Measurements from ENCODE around the gene ACADSB. TPM values are rescaled to one million over a fixed set of nuclear protein-coding genes. Genes with fewer than 3 reads are reported as not detected.

Gene ACADSB
- total and polyA plus RNA-seq, 10 donors = 5.1 to 23.9 (median 14.3) TPM

- Histone ChIP-seq H3K4me1 (peaks cover 6 to 22% (median 16%) of the 10 kb centered on the region in 6 donors), H3K9me3 (no peaks in the 10 kb centered on the region), H3K36me3 (peaks cover 0 to 40% (median 3%) of the 10 kb centered on the region in 6 donors), H3K27ac (no peak overlapping the region), H3K4me3 (no peak overlapping the region), H3K27me3 (replicated peaks in 1 of 7) (no peaks in the 10 kb centered on the region)
- 94 to 99% (median 97%) methylated on average over 6 of the region's 6 CpGs for WGBS, 5 donors
- TF ChIP-seq POLR2AphosphoS5 (IDR thresholded peaks at IDR 0.05) = no peak
- TF ChIP-seq CTCF (IDR thresholded peaks at IDR 0.05 in 8 of 11, conservative IDR thresholded peaks at IDR 0.05 in 3 of 11) = no peak
- TF ChIP-seq POLR2A (IDR thresholded peaks at IDR 0.05) = no peak
- intact Hi-C loops (cut with DNase I; ENCODE audit: low total_unique reads) = no loop called here
- DNase-seq = no peak
Measured at GRCh38 chr10:122983898-122984297, 24.9 kb upstream of the ACADSB start.

GRCh38 chr10:122984708-122985107, 24.1 kb upstream of the ACADSB start:
- Histone ChIP-seq H3K4me3 (no peak overlapping the region), H3K9me3 (no peaks in the 10 kb centered on the region), H3K27ac (no peak overlapping the region), H3K4me1 (peaks cover 3 to 17% (median 12%) of the 10 kb centered on the region in 6 donors), H3K27me3 (replicated peaks in 1 of 7) (no peaks in the 10 kb centered on the region), H3K36me3 (peaks cover 0 to 40% (median 3%) of the 10 kb centered on the region in 6 donors)
- DNase-seq = no peak
- WGBS, 5 donors = 95 to 100% (median 98%) methylated on average over 2 of the region's 2 CpGs
- TF ChIP-seq POLR2AphosphoS5 (IDR thresholded peaks at IDR 0.05) = no peak
- TF ChIP-seq POLR2A (IDR thresholded peaks at IDR 0.05) = no peak
- TF ChIP-seq CTCF (IDR thresholded peaks at IDR 0.05 in 8 of 11, conservative IDR thresholded peaks at IDR 0.05 in 3 of 11) = no peak
- intact Hi-C loops (cut with DNase I; ENCODE audit: low total_unique reads) = no loop called here

GRCh38 chr10:122986335-122986734, 22.5 kb upstream of the ACADSB start:
- TF ChIP-seq POLR2A (IDR thresholded peaks at IDR 0.05) (no peak), POLR2AphosphoS5 (IDR thresholded peaks at IDR 0.05) (no peak), CTCF (IDR thresholded peaks at IDR 0.05 in 8 of 11, conservative IDR thresholded peaks at IDR 0.05 in 3 of 11) (no peak)
- WGBS, 5 donors = 89 to 95% (median 93%) methylated on average over 6 of the region's 6 CpGs
- DNase-seq = no peak
- no peaks in the 10 kb centered on the region for H3K27me3 ChIP-seq (replicated peaks in 1 of 7)
- no peaks in the 10 kb centered on the region for H3K9me3 ChIP-seq
- intact Hi-C loops (cut with DNase I; ENCODE audit: low total_unique reads) = no loop called here
- no peak overlapping the region for H3K27ac ChIP-seq
- H3K36me3 ChIP-seq = peaks cover 0 to 52% (median 5%) of the 10 kb centered on the region in 6 donors
- peaks cover 0 to 3% (median under 1%) of the 10 kb centered on the region in 6 donors for H3K4me1 ChIP-seq
- no peak overlapping the region for H3K4me3 ChIP-seq

- Histone ChIP-seq H3K36me3 (peaks cover 0 to 71% (median 11%) of the 10 kb centered on the region in 6 donors), H3K9me3 (no peaks in the 10 kb centered on the region), H3K27me3 (replicated peaks in 1 of 7) (no peaks in the 10 kb centered on the region), H3K4me1 (no peaks in the 10 kb centered on the region), H3K27ac (no peak overlapping the region), H3K4me3 (no peak overlapping the region)
- no peak for DNase-seq
- intact Hi-C loops (cut with DNase I; ENCODE audit: low total_unique reads) = no loop called here
- TF ChIP-seq POLR2A (IDR thresholded peaks at IDR 0.05) = no peak
- TF ChIP-seq CTCF (IDR thresholded peaks at IDR 0.05 in 8 of 11, conservative IDR thresholded peaks at IDR 0.05 in 3 of 11) = no peak
- TF ChIP-seq POLR2AphosphoS5 (IDR thresholded peaks at IDR 0.05) = no peak
- 69 to 93% (median 90%) methylated on average over 2 of the region's 2 CpGs for WGBS, 5 donors
Measured at GRCh38 chr10:122988501-122988900, 20.3 kb upstream of the ACADSB start.

All from spleen (tissue), 11 donors.